GM18498 (cell line): ENCODE results near the gene ZDHHC14.
"Not testable (repeated sequence)": the region's sequence is repeated elsewhere in the genome, so short reads cannot be mapped to it uniquely, and the experiment has no call there.

Source experiments
- ATAC-seq: cut with Tn5 transposase; IDR thresholded peaks from one replicate; pipeline ENCODE4 v1.9.1; 2021; ENCODE audit warnings: mild to moderate bottlenecking, moderate library complexity; ENCODE audit not compliant: unreplicated experiment

ZDHHC14 gene

DNA sequence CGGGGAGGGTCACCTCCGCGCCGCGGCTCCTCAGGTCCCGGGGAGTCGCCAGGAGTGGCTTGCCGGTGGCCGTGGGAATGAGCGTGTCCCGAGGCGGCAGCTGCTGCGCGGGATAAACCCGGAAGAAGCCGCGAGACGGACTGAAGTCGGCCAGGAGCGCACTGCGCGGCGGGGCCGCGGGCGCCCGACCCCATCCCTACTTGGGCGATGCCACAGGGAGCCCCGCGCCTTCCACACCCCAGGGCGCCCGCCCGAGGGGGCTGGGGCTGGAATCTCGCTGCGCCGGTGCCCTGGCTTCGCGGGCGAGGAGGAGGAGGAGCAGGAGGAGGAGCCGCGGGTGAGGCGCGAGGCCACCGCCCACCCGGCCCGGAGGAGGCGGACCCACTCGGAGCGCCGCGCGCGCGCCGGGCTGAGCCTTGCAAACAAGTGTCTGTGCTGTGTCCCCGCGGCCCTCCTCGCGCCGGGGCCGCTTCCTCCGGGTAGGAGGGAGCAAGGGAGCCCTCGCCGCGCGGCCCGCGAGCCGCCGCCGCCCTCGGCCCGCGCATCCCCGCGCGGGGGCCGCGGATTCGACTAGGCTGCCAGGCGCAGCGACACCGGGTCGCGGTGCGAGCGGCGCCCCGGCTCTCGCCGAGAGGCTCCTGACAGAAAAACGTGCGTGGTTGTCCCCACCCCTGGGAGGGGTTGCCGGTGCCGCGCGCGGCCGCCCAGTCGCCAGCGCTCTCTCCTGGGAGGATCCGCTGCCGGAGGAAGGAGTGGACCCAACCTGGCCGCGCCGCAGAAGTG is at the start of gene ZDHHC14:
ZDHHC14 (plus strand) TSS at position 412 of the 783 bp plus-strand sequence.
- ATAC-seq = peak; percentile 83

DNA sequence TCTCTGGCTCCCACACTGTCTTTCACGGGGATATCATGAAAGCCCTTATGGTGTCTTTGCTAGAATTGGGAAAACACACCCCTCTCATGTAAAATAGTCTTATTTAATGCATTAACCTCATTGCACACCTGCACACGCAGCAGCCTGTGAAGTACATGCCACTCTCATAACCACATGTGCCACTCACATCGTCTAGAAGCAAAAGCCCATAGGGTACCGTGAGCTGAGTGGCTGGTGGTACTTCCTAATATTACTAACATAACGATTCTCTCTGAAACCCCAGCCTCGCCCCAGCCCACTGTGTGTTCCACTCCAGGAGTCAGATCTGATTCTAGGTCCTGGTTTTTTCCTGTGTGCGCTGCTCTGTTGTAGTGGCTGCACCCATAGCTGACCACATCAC is 48.2 kb upstream of the ZDHHC14 start:
- ATAC-seq = no peak

DNA sequence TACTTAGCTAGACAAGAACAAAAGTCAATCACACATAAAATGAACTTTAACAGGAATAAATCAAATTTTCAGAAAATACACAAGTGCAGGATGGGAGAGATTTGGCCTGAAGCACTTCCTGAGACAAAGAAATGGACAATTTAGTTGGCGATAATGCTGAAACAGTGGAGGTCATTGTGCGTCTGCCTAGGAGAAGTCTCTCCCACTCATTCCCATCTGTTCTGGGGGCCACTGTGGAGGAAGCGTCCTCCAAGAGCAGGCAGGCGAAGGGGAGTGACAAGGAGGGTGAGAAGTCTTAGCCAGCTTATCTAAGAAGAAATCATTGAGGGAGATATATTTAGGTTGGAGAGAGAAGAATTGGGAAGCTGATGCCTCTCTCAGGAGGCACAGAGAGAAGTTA is 47.5 kb upstream of the ZDHHC14 start:
- ATAC-seq = no peak

DNA sequence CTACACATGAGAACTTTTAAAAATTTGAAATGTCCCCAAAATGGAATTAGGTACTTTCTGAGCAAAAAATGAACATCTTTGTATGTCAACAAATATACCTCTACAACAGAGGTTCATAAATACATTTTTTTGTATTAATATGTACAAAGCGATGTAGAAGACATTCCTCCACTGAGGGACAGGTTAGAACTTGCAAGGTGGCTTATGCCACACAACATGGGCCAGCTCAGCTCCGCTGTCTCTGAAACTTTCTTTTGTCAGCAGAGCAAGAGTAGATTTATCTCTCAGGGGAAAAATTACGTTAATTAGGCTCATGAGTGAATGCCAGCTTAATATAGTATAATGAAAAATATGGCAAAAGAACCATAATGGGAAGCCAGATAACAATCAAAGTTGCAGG is 47.0 kb upstream of the ZDHHC14 start:
- no peak for ATAC-seq

DNA sequence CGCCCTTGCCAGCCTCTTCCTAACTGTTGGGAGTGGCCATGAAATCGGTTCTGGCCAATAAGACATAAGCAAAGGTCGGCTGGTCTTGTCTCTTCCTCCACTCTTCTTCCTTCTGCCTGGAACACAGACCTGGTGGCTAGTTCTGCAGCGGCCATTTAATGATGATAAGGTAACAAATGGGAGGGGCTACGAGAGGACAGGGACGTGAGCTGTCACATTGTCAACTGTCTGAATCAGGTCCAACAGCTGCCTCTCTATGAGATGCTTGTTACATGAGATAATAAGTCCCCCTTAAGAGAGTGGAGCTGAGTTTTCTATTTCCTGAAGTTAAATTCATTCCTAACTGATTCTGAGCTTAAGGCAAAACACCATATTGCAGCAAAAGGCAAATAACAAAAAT is 45.2 kb upstream of the ZDHHC14 start:
- ATAC-seq = no peak

DNA sequence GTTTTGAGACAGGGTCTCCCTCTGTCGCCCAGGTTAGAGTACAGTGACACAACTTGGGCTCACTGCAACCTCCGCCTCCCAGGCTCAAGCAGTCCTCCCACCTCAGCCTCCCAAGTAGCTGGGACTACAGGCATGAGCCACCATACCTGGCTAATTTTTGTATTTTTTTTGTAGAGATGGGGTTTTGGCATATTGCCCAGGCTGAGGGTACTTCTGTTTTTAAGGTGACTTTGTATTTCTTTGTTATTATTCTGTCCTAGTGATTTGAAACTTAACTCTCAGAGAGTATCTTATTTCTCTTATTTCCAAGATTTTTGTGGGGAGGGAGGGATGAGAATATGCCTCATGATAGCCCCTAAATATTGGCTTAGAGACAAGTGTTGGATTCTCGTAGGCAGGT is 43.7 kb upstream of the ZDHHC14 start:
- not testable (repeated sequence) for ATAC-seq

DNA sequence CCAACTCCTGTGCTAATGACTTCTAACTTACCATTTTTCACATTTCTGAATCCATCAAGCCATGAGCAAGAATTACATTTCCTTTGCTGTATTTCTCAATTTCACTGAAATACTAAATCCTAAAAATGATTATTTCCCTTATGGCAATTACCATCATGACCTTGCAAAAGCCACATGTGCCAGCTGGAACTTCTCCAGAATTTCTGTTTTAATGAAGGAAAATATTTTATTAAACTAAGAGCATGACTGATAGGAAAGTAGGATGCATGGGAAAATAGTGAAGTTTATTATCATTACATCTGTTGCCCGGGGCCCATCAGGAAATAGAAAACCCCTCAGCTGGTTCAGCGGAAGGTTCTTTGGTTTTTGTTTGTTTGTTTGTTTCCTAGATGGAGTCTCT is 43.2 kb upstream of the ZDHHC14 start:
- no peak for ATAC-seq

DNA sequence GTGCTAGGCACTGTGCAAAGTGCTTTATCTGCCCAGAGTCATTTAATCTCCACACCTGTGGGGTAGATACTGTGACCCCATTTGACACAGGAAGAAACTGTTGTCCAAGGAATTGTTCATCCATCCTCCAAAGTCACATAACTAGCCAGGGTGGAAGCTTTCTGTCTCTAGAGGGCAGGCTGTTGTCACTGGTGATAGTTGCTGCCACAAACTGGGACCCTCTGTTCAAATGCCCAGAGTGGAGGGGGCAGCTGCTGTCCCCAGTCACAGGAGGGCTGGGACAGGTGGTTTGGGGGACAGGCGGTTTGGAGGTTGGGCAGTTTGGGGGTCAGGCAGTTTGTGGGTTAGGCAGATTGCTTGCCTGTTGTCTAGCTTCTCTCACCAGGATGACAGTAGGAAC is 41.6 kb upstream of the ZDHHC14 start:
- ATAC-seq = no peak

DNA sequence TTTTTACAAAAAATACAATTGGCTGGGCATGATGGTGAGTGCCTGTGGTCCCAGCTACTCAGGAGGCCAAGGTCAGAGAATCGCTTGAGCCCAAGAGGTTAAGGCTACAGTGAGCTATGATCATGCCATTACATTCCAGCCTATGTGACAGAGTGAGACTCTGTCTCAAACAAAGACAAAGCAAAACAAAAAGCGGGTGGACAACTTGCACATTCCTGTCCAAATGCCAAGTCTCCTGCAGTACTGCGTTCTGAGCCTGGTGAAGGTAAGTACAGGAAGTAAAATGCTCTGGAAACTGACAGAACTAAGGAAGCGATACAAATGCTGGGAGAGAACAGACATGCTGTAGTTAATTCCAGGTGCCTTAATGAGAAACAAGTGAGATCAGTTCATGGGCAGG is 37.3 kb upstream of the ZDHHC14 start:
- no peak for ATAC-seq

DNA sequence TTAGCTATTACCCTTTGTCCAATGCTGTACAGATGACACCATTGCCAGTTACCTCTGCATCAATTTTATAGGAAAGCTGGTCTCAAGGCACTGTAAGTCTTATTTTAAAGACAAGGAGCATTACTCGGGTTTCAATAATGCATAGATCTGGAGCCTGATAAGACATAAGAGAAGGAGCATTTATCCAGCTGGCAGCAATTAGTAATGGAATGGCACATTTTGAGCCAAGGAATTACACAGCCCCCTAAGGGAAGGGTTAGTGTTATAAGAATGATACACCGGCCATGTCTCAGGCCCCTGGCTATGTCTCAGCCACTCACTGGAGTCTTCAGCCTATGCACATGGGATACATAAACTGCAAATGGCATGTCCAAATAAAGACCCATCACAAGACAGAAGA is 34.6 kb upstream of the ZDHHC14 start:
- ATAC-seq = no peak

DNA sequence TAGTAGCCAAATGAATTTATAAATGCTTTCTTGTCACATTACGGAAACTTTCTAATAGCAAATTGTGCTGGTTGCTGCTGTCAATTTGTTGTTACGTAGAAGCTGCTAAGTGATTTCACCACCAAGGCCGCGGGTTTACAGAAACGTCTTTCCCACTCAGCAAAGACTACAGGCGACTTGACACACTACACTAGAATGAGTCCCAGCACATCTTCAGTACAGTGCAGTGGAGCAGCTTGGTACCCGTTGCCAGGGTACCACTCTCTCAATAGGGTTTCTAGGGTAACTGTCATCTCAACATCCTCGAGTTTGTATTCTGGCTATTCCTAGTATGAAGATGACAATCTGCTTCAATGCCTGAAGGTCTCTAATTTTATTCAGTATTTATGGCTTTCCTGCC is 22.7 kb upstream of the ZDHHC14 start:
- no peak for ATAC-seq

DNA sequence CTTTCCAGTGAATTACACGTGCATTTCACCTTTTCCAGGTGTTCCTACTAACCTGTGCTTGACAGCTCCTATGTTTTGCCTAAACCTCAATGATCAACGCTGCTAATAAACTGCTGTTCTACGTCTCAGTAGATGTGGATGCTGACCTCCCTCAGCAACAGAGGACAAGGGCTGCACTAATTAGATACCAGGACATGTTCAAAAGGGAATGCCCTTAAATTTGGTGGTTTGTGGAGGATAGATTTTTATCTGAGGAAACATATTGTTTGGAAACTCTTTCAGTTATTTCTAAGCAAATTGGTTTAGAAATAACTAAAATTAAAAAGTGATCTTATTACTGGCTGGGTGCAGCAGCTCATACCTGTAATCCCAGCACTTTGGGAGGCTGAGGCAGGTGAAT is 19.1 kb upstream of the ZDHHC14 start:
- ATAC-seq = no peak

DNA sequence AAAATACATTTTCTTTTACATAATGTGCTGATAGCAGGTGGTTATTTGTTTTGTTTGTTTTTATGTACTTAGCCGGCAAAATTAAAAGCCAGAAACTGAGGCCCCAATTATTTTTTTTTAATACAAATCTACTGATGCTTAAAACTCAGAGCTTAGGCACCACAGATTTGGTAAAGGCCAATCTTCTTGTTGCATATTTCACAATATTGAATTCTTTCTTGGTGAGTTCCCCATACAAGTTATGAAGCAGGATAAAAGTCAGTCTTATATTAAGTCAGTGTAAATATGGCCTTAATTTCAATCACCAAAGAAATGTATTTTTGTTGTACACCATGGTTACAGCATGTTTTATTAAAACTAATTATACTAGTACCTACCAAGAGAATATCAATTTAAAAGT is 16.3 kb upstream of the ZDHHC14 start:
- no peak for ATAC-seq

DNA sequence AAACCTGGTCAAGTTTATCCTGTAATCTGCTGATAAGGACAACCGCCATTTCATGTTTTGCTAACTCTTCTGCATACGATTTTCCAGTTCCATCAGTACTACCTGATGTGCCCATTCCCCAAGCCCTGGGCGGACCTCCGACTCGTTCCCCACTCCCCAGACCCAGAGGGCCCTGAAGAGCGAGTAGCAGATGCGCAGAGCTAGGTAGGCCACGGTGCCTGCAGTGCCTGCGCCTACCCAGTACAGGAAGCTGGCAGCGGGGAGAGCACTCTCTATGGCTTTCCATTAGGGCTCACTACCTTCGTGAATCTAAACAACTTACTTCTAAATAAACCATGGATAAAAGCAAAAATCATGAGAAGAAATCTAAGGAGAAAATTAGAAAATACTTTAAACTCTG is 14.3 kb upstream of the ZDHHC14 start:
- no peak for ATAC-seq

DNA sequence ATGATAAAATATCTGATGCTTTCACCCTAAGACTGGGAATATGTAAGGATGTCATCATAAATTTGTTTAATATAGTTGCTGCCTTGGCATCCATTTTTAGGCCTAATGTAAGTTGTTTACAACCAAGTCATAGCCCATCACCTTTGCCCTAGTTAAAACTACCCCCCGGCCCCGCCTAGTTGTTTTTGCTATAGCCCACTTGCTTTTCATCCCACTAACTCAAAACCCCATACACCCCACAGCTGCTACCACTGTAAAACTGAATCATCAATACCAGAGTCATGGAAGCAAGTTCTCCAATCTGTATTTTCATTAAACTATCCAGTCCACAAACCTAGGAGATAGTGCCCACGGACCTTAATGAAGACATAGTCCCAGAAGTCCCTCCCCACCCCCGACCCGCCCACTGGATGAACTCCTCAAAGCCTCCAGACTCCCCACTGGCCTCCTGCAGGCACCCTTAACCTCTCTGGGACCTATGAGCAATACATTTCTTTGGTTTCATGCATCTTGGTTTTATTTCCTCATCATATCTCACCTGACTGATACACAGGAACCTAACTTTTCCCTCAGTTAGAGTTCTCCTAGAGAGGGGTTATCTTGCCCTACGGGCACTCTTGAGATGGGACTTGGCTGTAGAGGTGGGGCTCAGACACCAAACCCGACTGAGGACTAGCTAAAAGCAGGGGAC is 12.5 kb upstream of the ZDHHC14 start:
- no peak for ATAC-seq

DNA sequence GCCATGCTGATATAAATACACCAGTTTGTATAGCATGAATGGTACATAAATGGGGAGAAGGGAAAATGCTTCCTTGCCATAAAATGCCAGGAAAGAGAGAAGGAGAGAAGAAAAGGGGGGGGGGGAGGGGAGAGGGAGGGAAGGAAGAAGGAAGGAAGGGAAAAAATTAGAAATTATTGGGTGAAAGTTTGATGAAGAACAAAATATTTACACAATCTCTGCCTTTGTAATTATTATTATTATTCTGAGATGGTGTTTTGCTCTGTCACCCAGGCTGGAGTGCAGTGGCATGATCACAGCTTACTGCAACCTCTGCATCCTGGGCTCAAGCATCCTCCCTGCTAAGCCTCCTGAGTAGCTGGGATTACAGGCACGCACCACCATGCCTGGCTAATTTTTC is 10.2 kb upstream of the ZDHHC14 start:
- ATAC-seq = no peak

DNA sequence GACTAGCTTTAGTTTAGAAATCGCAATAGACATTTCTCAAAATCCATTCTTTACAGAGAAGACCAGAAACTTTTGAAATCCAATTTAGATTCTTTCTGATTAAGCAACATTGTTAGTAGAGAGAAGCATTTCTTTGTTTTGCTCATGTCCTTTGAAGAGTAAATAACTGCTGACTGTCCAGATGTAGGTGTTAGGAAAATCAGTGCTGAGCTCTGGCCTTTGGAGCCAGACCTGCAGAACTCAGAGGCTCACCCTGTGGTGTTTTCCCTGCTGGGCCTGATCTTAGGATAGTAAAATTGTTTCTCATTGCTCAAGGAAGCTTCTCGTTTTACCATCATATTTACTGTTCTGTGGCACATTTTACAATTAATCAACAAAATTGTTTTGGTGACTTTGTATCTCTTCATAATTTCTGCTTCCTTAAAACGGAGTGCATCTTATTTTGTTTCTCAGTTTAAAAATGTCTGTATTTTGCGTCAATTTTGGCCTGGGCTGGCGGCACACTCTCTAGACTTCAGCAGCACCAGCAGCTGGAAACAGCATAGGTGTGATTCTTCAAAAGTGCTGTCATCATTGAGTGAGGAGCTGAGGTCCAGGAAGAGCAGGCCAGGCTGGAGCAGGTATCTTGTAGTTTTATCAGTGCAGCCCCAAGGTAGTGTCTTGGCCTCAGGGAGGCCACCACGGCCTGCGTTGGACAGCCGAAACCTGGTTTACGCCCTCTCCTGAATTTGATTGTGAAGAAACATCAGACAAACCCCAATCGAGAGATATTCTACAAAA is 8.3 kb upstream of the ZDHHC14 start:
- no peak for ATAC-seq

DNA sequence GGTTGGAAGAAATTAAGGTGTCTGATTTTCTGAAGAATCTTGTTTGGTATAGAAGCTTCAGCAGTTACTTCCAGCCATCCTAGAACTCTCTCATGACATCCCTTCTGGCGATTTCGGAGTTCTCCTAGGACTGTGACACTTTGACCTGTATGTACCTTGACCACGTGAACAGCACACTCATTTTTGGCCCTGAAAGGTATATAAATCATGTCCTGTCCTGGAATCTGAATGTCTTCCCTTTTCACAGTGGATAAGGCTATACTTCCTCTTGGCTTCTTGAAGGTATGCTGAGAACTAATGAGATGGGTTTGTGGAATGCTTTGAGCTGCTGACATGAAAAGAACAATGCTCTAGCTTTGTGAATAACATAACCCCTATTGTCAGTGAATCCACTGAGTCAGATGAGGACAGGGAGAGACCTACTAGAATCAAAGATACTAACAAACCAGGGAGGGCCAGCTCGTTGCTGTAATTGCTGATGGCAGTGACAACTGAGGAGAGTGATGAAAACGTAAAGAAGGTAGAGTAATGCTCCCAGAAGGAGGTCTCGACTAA is 6.0 kb upstream of the ZDHHC14 start:
- ATAC-seq = no peak

DNA sequence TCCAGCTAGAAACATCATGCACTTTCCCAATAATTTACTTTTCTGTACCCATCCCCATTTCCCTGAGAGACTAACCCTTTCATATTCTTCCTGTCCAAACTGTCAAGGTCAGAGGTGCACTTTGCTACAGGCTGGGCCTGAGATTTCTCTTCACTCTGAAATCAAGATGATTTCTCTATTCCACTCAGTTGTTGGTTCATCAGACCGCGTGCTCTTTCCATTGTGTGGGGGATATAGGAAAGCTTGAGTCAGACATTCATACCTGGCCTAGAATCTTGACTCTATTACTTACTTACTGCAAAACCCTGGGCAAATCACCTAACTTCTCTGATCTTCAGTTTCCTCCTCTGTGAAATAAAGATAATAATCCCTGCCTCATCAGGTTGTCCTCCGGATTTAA is 4.7 kb upstream of the ZDHHC14 start:
- no peak for ATAC-seq

DNA sequence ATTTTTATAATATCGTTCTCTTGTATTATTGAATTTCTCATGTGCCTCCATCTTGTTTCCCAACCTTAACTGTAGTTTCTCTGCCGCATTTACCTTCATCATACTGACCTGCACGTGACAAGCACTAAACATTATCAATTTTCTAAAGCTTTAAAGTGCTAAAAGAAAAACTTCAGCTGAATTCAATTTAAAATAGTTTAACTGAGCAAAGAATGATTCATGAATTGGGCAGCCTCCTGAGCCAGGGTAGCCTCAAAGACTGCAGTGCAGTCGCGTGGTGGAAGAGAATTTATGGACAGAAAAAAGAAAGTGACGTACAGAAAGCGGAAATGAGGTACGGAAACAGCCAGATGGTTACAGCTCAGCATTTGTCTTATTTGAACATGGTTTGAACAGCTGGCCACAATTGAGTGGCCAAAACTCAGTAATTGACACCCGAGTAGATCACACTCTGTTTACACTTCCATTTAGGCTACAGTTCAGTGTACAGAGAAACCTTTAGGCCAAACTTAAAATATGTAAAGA is 4.2 kb upstream of the ZDHHC14 start:
- no peak for ATAC-seq
